Mammary epithelial cell (primary cell): ENCODE results near the gene SS18.

ENCODE experiments used
- EZH2 ChIP-seq: IDR thresholded peaks from 2 replicates; pipeline ENCODE4 v1.6.1; 2012; ENCODE audit warnings: low read length, inconsistent platforms, borderline replicate concordance
- TF ChIP-seq, protein P1 (sequence below), 2 donors: IDR thresholded peaks in 1 of 2; conservative IDR thresholded peaks in 1 of 2; 2 replicates each; pipeline ENCODE4 v1.5.1; 2011 to 2012; ENCODE audit warnings: inconsistent platforms in 2 of 2, low read length in 2 of 2, mild to moderate bottlenecking in 2 of 2, control low read depth in 1 of 2, low read depth in 1 of 2; ENCODE audit not compliant: insufficient read depth in 1 of 2; ENCODE audit errors: extremely low read depth in 1 of 2

DNA sequence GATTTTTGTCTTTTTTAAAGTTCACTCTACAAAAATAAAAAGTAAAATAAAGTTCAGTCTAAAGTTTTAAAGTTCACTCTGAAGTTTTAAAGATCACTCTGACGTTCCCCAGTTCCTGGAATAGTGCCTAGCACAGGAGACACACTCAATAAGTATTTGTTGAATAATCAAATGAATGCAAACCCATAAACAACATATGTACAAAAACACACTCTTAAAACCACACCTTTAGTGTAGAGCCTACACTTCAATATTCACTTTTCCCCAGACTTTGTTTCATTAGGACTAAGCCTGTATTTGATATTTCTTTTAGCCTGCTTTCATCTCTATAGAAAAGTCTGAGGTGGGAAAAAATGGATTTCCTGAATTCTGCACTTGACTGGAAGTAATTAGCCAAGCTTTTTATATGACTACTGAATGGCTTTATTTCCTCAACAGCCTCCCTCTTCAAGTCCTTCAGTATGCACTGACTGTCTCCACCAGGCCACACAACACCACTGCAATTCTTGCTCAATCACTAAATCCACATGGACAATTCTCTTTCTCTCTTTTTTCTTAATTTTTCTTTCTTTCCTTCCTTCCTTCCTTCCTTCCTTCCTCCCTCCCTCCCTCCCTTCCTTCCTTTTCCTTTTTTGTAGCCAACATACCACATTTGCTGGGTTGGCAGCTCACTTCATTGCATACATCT, 104.6 kb downstream of the SS18 start:
- TF ChIP-seq, protein P1, sequence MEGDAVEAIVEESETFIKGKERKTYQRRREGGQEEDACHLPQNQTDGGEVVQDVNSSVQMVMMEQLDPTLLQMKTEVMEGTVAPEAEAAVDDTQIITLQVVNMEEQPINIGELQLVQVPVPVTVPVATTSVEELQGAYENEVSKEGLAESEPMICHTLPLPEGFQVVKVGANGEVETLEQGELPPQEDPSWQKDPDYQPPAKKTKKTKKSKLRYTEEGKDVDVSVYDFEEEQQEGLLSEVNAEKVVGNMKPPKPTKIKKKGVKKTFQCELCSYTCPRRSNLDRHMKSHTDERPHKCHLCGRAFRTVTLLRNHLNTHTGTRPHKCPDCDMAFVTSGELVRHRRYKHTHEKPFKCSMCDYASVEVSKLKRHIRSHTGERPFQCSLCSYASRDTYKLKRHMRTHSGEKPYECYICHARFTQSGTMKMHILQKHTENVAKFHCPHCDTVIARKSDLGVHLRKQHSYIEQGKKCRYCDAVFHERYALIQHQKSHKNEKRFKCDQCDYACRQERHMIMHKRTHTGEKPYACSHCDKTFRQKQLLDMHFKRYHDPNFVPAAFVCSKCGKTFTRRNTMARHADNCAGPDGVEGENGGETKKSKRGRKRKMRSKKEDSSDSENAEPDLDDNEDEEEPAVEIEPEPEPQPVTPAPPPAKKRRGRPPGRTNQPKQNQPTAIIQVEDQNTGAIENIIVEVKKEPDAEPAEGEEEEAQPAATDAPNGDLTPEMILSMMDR (conservative IDR thresholded peaks at IDR 0.05 in 1 of 2, IDR thresholded peaks at IDR 0.05 in 1 of 2; ENCODE audit: extremely low read depth in 1 of 2, insufficient read depth in 1 of 2, low read depth in 1 of 2, low read length in 2 of 2): no peak
- no peak for TF ChIP-seq EZH2
